Spleen (tissue), 11 donors: ENCODE data around the gene MUC5B. TPM values are rescaled to one million over a fixed set of nuclear protein-coding genes. Genes with fewer than 3 reads are reported as not detected.

Experiments
- DNase-seq: peaks from one replicate; pipeline ENCODE4 v3.0.0-alpha.2; 2020
- H3K27ac ChIP-seq, 8 donors: fragments of 200-600 bp; sonication (generic) in 7 of 8; 1 replicate in 4 of 8; 2 replicates in 4 of 8; pipeline versions ENCODE4 v1.5.0 to v1.8.0; 2016 to 2021; ENCODE audit warnings: inconsistent platforms in 4 of 8, mild to moderate bottlenecking in 4 of 8, moderate library complexity in 1 of 8
- H3K27me3 ChIP-seq, 7 donors: fragments of 200-600 bp; sonication (generic) in 6 of 7; replicated peaks in 1 of 7; 1 replicate in 4 of 7; 2 replicates in 3 of 7; pipeline versions ENCODE4 v1.5.0 to v1.8.0; 2016 to 2021; ENCODE audit warnings: inconsistent platforms in 3 of 7, mild to moderate bottlenecking in 1 of 7
- H3K36me3 ChIP-seq, 6 donors: fragments of 200-600 bp; sonication (generic) in 5 of 6; 1 replicate in 4 of 6; 2 replicates in 2 of 6; pipeline versions ENCODE4 v1.5.0 to v1.8.0; 2016 to 2021; ENCODE audit warnings: inconsistent platforms in 2 of 6
- H3K4me1 ChIP-seq, 6 donors: fragments of 200-600 bp; sonication (generic) in 5 of 6; 1 replicate in 3 of 6; 2 replicates in 3 of 6; pipeline versions ENCODE4 v1.5.0 to v1.8.0; 2016 to 2021; ENCODE audit warnings: inconsistent platforms in 3 of 6
- H3K4me3 ChIP-seq, 8 donors: fragments of 200-600 bp; sonication (generic) in 7 of 8; 1 replicate in 4 of 8; 2 replicates in 4 of 8; pipeline versions ENCODE4 v1.5.0 to v1.8.0; 2016 to 2021; ENCODE audit warnings: inconsistent platforms in 4 of 8, mild to moderate bottlenecking in 4 of 8, moderate library complexity in 2 of 8
- H3K9me3 ChIP-seq, 8 donors: fragments of 200-600 bp; sonication (generic) in 7 of 8; 1 replicate in 4 of 8; 2 replicates in 4 of 8; pipeline versions ENCODE4 v1.5.0 to v1.8.0; 2016 to 2021; ENCODE audit warnings: inconsistent platforms in 4 of 8
- POLR2A ChIP-seq, 3 donors: fragments of 450-650 bp; IDR thresholded peaks; one replicate each; pipeline ENCODE4 v1.5.1; 2017; ENCODE audit warnings: antibody characterized with exemption in 3 of 3, mild to moderate bottlenecking in 1 of 3
- POLR2AphosphoS5 ChIP-seq, 3 donors: sonication (generic); formaldehyde crosslinking; IDR thresholded peaks; one replicate each; pipeline ENCODE4 v1.5.1; 2017; ENCODE audit warnings: antibody characterized with exemption in 3 of 3
- WGBS, 5 donors: extraction: QIAGEN DNeasy Blood & Tissue Kit in 3 of 5; methylation state at CpG; one replicate each; pipeline versions ENCODE4 v1.1.5 to v1.1.7; 2013 to 2018; 5-methylcytosine and 5-hydroxymethylcytosine counted together
- intact Hi-C: fragments of 100-400 bp; cut with DNase I; formaldehyde crosslinking; loops from one replicate; pipeline ENCODE4 v1.15.0; 2023; ENCODE audit warnings: low total_unique reads
- polyA plus RNA-seq, 3 donors: library from polyadenylated mRNA; stranded (reverse); fragments of 200-250 nt; gene quantifications; one replicate each; pipeline ENCODE4 v1.2.1, GENCODE V29; 2013
- total RNA-seq, 7 donors: library from RNA; depleted of rRNA in 3 of 7; stranded (reverse); fragments of >200 nt in 3 of 7; fragmentation: NEBNext Ultra II Directional in 4 of 7; extraction: Animal tissue kit (Norgen Biotek cat#: 25700) in 4 of 7; gene quantifications; one replicate each; pipeline versions ENCODE4 v1.1.0 to v1.2.1, GENCODE V29; 2016 to 2021
- TF ChIP-seq, protein P1 (sequence below), 11 experiments: fragments of 200-600 bp in 7 of 11; fragments of 450-650 bp in 4 of 11; sonication (generic) in 4 of 11; IDR thresholded peaks in 8 of 11; conservative IDR thresholded peaks in 3 of 11; 1 replicate in 7 of 11; 2 replicates in 4 of 11; pipeline versions ENCODE4 v1.4.0 to v1.8.0; 2016 to 2021; ENCODE audit warnings: antibody characterized with exemption in 11 of 11, inconsistent platforms in 4 of 11, mild to moderate bottlenecking in 1 of 11
- donor health status: healthy with polysubstance abuse.
- donor health status: DM: no; HTN: no; CAD: no; lungs with moderate emphysema.
- donor health status: DM: no; HTN: no; CAD: no.
- donor health status: Bipolar disorder and iron deficiency.
- donor health status: healthy.
- donor health status: DM: no; HTN: no; CAD: no.
- donor health status: DM: yes; HTN: yes; CAD: no.

Gene MUC5B
- total and polyA plus RNA-seq, 10 donors: under 0.01 to 0.09 (median under 0.01) TPM; not detected in 7

DNA sequence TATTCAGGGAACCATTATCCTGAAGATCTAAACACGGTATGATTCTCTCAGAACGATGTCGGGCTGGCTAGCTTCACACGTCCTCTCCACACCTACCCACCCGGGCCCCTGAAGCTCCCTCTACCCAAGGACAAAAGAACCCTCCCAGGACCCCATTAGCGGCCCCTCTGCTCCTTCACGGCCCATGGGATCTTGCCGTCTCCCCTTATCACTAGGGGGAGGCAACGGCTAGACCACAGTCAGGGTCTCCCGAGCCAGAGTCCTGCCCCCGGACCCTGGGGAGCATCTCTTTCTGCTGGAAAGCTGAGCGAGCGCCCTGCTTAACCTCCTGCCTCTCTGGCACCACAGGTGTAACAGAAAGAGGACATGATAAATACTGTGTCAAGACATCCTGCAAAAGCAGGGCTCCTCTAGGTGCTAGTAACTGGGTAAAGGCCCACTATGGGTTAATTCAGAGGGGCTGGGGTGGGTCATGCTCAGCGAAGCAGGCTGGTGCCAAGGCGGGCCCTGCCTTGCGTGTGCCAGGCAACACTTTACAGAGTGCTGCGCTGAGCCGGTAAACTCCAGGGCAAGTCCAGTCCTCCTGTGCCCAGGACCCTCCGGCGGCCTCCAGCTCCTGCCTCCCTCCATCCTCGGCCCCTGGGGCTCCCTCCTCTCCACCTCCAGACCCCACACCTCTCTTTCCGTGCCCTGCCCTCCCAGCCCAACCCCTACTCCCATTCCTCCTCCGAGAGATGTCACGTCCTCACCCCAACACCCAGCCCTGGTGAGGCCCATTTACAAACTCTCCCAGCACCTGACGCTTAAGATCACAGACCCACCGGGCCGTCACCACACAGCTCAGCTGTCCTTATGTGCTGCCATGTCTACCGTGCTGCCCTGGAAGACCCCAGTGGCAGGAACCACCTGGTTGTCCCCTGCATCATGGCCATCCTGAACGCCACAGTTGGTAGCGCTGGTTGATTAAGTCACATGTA is 83.6 kb downstream of the MUC5B start:
- WGBS, 5 donors: 88 to 93% (median 92%) methylated on average over 27 to 30 of the region's 30 CpGs
- Histone ChIP-seq H3K36me3 (peaks cover 0 to 57% (median 14%) of the 10 kb centered on the region in 6 donors), H3K4me1 (peaks cover 50 to 95% (median 86%) of the 10 kb centered on the region in 6 donors), H3K9me3 (peaks cover 0 to 5% (median under 1%) of the 10 kb centered on the region in 8 donors), H3K4me3 (peak overlapping the region in 1 of 8 donors; percentile 80), H3K27me3 (no peaks in the 10 kb centered on the region), H3K27ac (peak overlapping the region in 6 of 8 donors; percentile 34 to 98 (median 83))
- intact Hi-C loops: loop anchor here (10.0 kb wide), 1 partner anchor 218 kb away; no protein-coding TSS in a partner anchor
- peak; percentile 75 for DNase-seq
- TF ChIP-seq POLR2AphosphoS5 (IDR thresholded peaks at IDR 0.05) (no peak), POLR2A (IDR thresholded peaks at IDR 0.05) (no peak)
- TF ChIP-seq, protein P1, sequence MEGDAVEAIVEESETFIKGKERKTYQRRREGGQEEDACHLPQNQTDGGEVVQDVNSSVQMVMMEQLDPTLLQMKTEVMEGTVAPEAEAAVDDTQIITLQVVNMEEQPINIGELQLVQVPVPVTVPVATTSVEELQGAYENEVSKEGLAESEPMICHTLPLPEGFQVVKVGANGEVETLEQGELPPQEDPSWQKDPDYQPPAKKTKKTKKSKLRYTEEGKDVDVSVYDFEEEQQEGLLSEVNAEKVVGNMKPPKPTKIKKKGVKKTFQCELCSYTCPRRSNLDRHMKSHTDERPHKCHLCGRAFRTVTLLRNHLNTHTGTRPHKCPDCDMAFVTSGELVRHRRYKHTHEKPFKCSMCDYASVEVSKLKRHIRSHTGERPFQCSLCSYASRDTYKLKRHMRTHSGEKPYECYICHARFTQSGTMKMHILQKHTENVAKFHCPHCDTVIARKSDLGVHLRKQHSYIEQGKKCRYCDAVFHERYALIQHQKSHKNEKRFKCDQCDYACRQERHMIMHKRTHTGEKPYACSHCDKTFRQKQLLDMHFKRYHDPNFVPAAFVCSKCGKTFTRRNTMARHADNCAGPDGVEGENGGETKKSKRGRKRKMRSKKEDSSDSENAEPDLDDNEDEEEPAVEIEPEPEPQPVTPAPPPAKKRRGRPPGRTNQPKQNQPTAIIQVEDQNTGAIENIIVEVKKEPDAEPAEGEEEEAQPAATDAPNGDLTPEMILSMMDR (IDR thresholded peaks at IDR 0.05 in 8 of 11, conservative IDR thresholded peaks at IDR 0.05 in 3 of 11): no peak

DNA sequence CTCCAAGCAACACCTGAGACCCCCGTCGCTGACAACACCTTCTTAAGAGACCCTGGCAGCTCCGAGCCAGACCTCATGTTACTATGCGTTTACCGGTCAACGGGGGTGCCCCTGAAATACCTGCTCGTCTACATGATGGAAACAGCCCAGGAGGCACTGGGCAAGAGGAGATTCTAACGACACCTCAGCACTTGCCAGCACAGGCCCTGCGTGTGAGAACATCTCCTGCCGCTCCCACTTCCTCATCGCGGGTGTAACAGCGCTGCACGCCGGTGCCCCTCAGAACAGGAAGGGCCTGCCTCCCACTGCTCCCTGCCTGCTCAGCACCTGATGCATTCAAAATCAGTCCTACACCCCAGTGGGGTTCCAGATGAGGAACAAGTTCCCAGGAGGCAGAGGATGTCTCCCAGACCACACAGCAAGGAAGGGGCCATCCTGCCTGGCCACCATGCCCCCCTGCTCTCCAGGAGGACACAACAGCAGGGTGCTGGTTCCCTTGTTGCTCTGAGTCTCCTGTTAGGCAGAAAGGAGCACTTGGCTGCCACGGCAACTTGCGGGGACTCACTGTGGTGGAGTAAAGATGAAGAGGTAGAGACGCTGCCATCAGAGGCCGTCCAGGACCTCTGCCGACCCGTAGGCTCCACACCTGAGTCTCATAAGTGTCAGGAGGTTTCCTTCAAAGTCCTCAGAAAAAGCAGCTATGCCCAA is 84.5 kb downstream of the MUC5B start:
- DNase-seq: peak; percentile 92
- peak overlapping the region; percentile 2 to 98 (median 66) for H3K27ac ChIP-seq
- H3K36me3 ChIP-seq: peaks cover 0 to 49% (median 14%) of the 10 kb centered on the region in 6 donors
- peaks cover 0 to 13% (median 9%) of the 10 kb centered on the region in 8 donors for H3K9me3 ChIP-seq
- WGBS, 5 donors: 49 to 60% (median 50%) methylated on average over 17 to 21 of the region's 21 CpGs
- H3K27me3 ChIP-seq: no peaks in the 10 kb centered on the region
- H3K4me1 ChIP-seq: peaks cover 45 to 89% (median 82%) of the 10 kb centered on the region in 6 donors
- TF ChIP-seq POLR2AphosphoS5 (IDR thresholded peaks at IDR 0.05): peak; percentile 58 to 76 (median 70)
- TF ChIP-seq, protein P1 (IDR thresholded peaks at IDR 0.05 in 8 of 11, conservative IDR thresholded peaks at IDR 0.05 in 3 of 11): no peak
- peak overlapping the region in 3 of 8 donors; percentile 15 to 80 (median 16) for H3K4me3 ChIP-seq
- intact Hi-C loops: loop anchor here (10.0 kb wide), 1 partner anchor 217 kb away; no protein-coding TSS in a partner anchor

DNA sequence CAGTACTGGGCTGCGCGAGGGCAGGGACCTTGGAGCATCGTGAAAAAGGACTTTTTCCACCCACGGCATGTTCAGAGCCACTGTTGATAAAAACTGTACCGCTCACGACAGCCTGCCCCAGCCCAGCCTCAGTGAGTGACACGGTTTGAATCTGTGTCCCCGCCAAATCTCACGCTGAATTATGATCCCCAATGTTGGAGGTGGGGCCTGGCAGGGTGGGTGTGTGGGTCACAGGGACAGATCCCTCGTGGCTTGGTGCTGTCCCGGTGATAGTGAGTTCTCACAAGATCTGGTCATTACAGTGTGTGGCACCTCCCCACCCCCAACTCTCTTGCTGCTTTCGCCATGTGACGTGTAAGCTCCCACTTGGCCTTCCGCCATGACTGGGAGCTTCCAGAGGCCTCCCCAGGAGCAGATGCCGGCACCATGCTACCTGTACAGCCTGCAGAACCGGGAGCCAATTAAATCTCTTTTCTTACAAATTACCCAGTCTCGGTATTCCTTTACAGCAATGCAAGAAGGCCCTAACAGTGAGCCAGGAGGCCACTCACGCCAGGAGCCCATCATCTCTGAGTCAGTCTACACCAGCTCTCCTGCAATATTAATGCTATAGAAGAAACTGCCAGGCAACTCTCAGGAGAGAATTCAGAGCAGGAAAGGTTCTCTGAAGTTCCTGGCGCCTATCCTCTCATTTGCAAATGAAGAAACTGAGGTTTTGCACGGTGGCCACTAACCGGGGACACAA is 85.3 kb downstream of the MUC5B start:
- Histone ChIP-seq H3K4me1 (peaks cover 39 to 81% (median 74%) of the 10 kb centered on the region in 6 donors), H3K27ac (peak overlapping the region in 6 of 8 donors; percentile 34 to 98 (median 96)), H3K4me3 (peak overlapping the region; percentile 75 to 91 (median 80)), H3K9me3 (peaks cover 0 to 16% (median 10%) of the 10 kb centered on the region in 8 donors), H3K36me3 (peaks cover 0 to 40% (median 13%) of the 10 kb centered on the region in 6 donors), H3K27me3 (no peaks in the 10 kb centered on the region)
- TF ChIP-seq, protein P1 (IDR thresholded peaks at IDR 0.05 in 8 of 11, conservative IDR thresholded peaks at IDR 0.05 in 3 of 11): no peak
- TF ChIP-seq POLR2A (IDR thresholded peaks at IDR 0.05): no peak
- TF ChIP-seq POLR2AphosphoS5 (IDR thresholded peaks at IDR 0.05): no peak
- DNase-seq: peak; percentile 76
- intact Hi-C loops: loop anchor here (10.0 kb wide), 1 partner anchor 217 kb away; no protein-coding TSS in a partner anchor
- WGBS, 5 donors: 75 to 85% (median 78%) methylated on average over 19 to 21 of the region's 21 CpGs
